RKO (cell line): ENCODE measurements around the gene MRPL43.
A peak's percentile ranks its signal among the peaks of the same experiment; 100 is the strongest.

ENCODE experiments used
- DNase-seq: peaks from one replicate; pipeline ENCODE4 v3.0.0-alpha.2; 2016; ENCODE audit warnings: low spot score

The MRPL43 gene

DNA sequence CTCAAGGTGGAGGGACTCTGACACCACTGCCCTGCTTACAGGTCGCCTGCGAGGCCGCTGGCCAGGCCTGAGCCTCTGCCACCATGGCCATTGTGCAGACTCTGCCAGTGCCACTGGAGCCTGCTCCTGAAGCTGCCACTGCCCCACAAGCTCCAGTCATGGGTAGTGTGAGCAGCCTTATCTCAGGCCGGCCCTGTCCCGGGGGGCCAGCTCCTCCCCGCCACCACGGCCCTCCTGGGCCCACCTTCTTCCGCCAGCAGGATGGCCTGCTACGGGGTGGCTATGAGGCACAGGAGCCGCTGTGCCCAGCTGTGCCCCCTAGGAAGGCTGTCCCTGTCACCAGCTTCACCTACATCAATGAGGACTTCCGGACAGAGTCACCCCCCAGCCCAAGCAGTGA, 15.2 kb upstream of the MRPL43 start:
- DNase-seq, result no peak

GRCh38 chr10:101001659-101002035, 14.3 kb upstream of the MRPL43 start:
- no peak for DNase-seq

GRCh38 chr10:101000915-101001658, 13.8 kb upstream of the MRPL43 start:
- peak; percentile 92 for DNase-seq

GRCh38 chr10:101000127-101000914, 13.0 kb upstream of the MRPL43 start:
- DNase-seq, result no peak

DNA sequence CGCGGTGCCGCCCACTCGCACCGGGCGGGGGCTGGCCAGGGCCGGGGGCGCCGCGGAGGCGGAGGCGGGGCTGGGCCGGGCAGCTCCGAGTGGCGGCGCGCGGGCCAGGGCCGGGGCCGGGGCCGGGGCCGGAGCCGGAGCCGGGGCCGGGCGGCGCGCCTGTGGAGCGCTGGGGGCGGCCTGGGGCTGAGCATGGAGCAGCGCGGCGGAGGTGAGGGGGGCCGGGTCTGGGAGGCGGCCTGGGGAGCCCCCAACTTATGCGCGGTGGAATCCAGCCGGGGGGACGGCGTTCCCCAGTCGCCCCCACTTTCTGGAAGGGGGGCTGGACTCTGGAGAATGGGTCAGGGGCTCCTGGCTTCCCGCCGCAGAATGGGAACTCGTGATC, 12.4 kb upstream of the MRPL43 start, which contains the start of gene LZTS2:
Gene LZTS2, plus strand, starts transcription at position 67 of the 385 bp plus-strand sequence. CDS start 2,731 bp downstream, outside the sequence.
- DNase-seq, result no peak

DNA sequence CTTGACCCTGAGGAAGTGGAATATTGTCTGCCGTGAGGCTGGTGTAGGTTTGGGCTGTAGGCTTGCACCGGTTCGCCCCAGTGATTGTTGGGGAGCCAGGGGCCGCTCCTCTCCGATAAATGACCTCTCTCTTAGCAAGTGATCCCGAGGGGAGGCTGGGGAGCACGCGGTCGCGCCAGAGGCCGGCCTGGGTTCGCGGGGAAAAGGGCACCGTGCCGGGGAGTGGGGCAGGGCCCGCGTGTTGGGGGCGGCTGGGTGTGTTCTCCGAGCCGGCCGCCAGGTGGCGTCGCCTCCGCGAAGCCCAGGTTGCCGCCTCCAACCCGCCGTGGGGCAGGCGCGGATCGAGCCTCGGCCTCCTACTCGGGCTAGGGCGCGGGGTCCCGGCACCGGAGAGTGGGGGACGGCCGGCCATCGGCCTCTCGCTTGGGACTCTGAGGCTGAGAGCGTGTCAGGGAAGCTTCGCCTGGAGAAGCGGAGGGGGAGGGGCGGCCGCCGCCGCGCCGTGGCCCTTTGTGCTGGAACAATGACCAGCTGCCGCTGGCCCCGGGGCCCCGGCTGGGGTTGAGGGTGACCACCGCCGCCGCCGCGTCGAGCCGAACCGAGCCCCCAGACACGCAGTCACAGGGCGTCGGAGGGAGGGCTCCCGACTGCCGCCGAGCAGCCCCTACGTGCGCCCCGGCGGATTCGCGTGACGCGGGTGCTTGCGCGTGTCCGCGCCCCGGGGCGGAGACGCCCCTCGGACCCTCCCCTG, 11.9 kb upstream of the MRPL43 start:
- peak; percentile 73 for DNase-seq

DNA sequence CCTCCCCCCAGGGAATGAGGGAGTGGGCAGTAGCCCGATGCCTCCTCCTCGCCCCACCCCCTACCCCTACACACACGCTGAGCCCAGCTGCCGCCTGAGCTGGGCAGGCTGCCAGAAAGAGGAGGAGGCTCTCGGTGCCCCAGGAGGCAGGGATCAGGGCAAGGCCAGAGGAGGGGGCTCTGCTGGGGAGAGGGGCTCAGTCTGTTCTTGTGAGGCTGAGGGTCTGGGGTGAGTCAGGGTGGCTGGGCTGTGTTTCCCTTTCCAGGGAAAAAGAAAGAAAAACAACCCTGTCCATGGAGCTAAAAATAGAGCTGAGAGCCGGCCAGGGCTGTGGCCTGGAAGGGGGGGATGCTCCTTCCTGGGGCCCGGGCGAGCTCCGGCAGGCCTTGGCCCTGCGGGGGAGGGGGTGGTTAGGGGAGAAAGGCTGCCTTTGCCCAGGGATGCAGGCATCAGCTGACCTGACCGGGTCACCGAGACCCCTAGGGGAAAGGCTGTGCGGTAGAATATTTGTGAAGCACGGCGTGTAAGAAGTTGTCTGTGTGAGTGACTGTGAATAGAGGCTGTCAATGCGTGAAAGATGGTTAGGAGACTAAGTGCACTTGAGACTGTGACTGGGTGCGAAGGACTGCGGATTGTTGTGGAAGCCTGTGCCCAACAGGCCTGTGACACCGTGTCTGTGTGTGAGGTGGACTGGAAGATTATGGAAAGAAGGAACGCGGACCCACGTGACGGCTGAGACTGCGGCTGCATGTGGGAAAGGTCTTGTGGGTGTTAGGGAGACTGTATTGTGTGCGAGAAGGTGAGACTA, 11.1 kb upstream of the MRPL43 start:
- DNase-seq, result peak; percentile 80

GRCh38 chr10:100997360-100998182, 10.3 kb upstream of the MRPL43 start:
- peak; percentile 85 for DNase-seq

DNA sequence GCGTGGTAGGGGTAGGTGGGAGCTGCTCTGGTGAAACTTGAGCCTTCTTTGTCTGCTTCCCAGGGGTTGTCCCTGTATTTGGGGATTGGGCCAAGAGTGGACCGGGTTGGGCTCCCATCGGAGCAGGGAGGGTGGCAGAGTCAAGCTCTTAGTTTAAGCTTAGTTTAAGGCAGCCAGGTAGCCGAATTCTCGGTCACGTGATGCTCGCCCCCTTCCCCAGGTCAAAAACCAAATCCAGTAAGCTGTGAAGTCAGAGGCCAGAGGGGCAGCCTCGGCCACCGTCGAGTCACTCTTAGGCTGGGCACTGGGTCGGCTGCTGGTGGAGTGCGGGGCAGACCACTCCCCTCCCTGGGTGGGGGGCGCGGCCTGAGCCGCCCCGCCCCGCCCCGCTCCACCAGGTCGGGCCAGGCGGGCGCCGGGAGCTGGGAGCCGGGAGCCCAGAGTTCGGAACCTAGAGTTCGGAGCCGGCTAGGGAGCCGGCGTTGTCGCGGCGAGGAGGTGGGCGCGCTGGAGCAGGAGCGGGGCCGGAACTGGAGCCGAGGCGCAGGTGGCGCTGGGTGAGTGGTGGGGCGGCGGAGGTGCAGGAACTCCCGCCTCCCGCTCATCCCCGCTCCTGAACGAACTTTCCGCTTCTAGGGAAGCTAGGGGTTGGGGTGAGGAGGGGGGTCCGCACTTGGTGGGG, 9.5 kb upstream of the MRPL43 start:
- DNase-seq, result no peak

GRCh38 chr10:100995181-100995580, 7.9 kb upstream of the MRPL43 start:
- no peak for DNase-seq

DNA sequence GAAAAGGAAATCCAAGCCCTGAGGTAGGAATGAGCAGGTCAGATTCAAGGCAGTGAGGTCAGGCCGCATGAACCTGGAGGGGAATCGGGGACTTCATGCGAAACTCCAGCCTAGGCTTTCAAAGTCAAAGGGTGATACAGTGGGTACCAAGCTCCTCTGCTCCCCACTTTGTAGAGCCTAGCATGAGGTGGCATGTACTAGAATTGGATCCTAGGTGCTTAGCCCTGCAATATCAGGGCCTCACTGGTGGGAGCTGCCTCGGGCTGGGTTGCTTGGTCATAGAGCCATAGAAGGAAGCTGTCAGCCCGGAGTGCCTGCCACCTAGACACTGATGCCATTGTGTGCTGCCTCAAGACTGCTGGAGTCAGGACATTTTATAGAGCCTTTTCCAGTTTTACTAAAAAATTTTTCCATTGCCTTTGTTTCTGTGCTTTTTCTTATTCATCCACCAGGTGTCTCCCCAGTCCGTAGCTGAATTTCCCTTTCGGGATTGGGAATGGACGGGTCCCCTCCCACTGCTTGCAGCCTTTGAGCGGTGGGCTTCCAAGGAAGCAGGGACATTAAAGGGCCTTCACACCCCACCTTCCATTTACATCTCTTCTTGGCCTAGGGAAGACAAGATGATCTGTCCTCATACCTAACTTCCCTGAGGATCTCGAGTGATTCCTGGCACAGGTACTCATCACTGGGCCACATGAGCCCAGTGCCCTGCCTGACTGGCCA, 6.8 kb upstream of the MRPL43 start:
- peak; percentile 61 for DNase-seq

- no peak for DNase-seq
These were observed 1.8 kb upstream of the MRPL43 start for GRCh38 chr10:100989088-100989487.

GRCh38 chr10:100988166-100988565, 869 bp upstream of the MRPL43 start:
- peak; percentile 13 for DNase-seq

GRCh38 chr10:100987685-100988049, 370 bp upstream of the MRPL43 start:
- DNase-seq, result peak; percentile 22

DNA sequence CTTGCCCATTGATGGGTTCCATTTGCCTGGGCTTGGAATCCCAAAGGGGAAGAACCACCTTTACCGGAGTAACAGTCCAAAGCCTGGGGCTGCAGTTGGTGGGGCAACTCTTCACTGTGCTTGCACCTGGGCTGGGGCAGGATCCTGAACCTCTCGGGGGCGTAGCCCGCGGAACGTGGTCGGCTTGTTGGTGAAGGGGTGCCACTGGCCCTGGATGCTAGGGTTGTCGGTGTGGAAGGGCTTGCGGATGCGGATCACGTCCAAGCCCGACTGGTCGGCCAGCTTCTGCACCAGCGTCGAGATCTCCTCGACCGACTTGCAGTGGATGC, 710 bp downstream of the MRPL43 start:
- DNase-seq, result no peak

DNA sequence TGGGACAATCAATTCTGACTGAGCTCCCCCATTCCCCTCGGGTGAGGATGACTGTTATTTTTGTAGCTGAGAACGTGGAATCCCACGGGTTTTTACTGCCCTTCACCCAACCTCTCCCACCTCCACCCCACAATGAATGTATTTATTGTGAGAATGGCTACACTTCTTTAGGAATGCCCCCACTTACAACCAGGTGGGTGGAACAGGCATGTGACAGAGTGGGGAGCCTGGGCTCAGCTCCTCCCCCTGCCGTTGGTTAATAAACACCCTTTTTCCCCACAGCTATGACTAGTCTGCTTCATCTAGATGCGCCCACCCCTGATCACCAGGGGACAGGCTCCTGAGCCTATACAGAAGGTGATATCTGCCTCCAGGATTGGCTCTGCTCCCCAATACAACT, 2.0 kb downstream of the MRPL43 start:
- DNase-seq, result no peak

GRCh38 chr10:100984672-100985177, 2.6 kb downstream of the MRPL43 start:
- no peak for DNase-seq

DNA sequence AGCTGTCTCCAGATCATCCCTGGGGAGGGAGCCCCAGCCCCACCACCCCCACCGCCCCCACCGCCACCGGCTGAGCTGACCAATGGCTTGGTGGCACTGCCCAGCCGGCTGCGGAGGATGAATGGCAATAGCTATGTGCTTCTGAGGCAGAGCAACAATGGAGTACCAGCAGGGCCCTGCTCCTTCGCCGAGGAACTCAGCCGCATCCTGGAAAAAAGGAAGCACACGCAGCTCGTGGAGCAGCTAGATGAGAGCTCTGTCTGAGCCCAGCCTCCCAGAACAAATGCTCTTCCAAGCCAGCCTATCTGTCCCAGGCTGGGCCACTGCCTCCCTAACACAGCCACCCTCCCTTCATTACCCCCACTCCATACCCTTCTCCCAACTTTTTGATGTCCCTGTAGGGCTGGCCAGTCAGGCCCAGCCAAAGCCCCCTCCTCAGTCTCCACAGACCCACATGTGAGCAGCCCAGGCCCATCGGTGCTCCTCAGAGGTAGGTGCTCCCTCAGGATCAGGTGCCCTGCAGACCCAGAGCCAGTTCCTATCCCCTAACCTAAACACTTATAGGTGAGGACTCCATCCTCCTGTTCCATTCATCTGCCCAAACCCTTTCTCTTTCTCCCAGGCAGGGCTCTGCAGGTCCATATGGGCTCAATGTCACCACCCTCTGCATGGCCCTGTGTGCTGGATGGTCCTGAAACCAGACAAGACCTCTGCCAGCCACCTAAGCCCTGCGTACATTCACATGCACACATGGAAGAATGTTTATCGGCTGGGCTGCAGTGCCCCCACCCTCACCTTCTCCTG, 3.2 kb downstream of the MRPL43 start:
- no peak for DNase-seq
